Esophagus squamous epithelium (tissue), 5 donors: ENCODE measurements around the gene SPATA12. TPM values are rescaled to one million over a fixed set of nuclear protein-coding genes. Genes with fewer than 3 reads are reported as not detected.

Experiments
- DNase-seq: peaks from one replicate; lab custom pipeline; 2025; lab: John Stamatoyannopoulos, UW
- H3K27ac ChIP-seq, 4 donors: fragments of 200-600 bp; sonication (generic); one replicate each; pipeline ENCODE4 v1.5.1; 2016 to 2019; ENCODE audit warnings: mild to moderate bottlenecking in 1 of 4
- H3K27me3 ChIP-seq, 4 donors: fragments of 200-600 bp; sonication (generic); 1 replicate in 3 of 4; 2 replicates in 1 of 4; pipeline versions ENCODE4 v1.5.1 to v1.6.0; 2017 to 2021; ENCODE audit warnings: antibody characterized with exemption in 1 of 4
- H3K36me3 ChIP-seq, 3 donors: fragments of 200-600 bp; sonication (generic); one replicate each; pipeline ENCODE4 v1.5.1; 2016 to 2019
- H3K4me1 ChIP-seq, 3 donors: fragments of 200-600 bp; sonication (generic); one replicate each; pipeline ENCODE4 v1.5.1; 2017 to 2019
- H3K4me3 ChIP-seq, 4 donors: fragments of 200-600 bp; sonication (generic); 1 replicate in 3 of 4; 2 replicates in 1 of 4; pipeline ENCODE4 v1.5.1; 2016 to 2019; ENCODE audit warnings: mild to moderate bottlenecking in 2 of 4, moderate library complexity in 1 of 4
- H3K9me3 ChIP-seq, 3 donors: fragments of 200-600 bp; sonication (generic); one replicate each; pipeline ENCODE4 v1.5.1; 2016 to 2019
- POLR2A ChIP-seq, 4 donors: fragments of 450-650 bp; IDR thresholded peaks; one replicate each; pipeline ENCODE4 v1.6.1; 2017; ENCODE audit warnings: antibody characterized with exemption in 4 of 4, mild to moderate bottlenecking in 4 of 4, moderate library complexity in 3 of 4
- WGBS, 2 donors: methylation state at CpG; one replicate each; pipeline ENCODE4 v1.1.5; 2018; 5-methylcytosine and 5-hydroxymethylcytosine counted together
- intact Hi-C: fragments of 100-400 bp; cut with DNase I; formaldehyde crosslinking; loops from one replicate; pipeline ENCODE4 v1.15.0; 2022
- total RNA-seq, 4 donors: library from RNA; depleted of rRNA; stranded (reverse); fragments of >200 nt; gene quantifications; one replicate each; pipeline ENCODE4 v1.1.0, GENCODE V29; 2016
- TF ChIP-seq, protein P1 (sequence below), 6 experiments: fragments of 450-650 bp in 4 of 6; fragments of 200-600 bp in 2 of 6; sonication (generic) in 2 of 6; IDR thresholded peaks; one replicate each; pipeline ENCODE4 v1.5.1; 2016 to 2019; ENCODE audit warnings: antibody characterized with exemption in 6 of 6, mild to moderate bottlenecking in 4 of 6, moderate library complexity in 4 of 6
- donor health status: DM: yes; HTN: yes; CAD: no.

Gene SPATA12
- total RNA-seq, 4 donors from 2014 or later: 0.09 TPM; not detected in 3

DNA sequence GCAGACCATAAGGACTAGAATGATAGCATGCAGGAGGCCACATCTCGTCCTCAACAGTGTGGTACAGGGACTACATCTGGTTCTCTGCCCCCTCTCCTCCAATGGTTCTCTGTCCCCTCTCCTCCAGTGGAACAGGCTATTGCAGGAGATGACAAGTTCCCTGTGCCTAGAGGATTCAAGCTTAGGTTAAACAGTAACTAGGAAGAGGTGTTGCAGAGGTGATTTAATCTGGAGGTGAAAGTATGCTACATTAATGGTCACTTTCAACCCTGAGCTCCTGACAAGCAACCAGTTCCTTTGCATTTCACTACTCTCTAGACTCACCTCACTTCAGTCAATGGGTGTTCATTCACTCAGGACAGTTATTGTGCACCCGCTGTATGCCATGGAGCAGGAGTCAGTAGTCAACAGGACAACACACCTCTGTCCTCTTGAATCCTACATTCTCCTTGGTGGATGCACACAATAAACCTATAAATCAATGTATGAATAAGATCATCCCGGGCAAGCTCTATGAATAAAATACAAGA lies 16.0 kb downstream of the SPATA12 start:
- H3K27me3 ChIP-seq: peaks cover 0 to 3% (median 0%) of the 10 kb centered on the region in 4 donors
- no peak overlapping the region for H3K4me3 ChIP-seq
- peaks cover 16 to 71% (median 18%) of the 10 kb centered on the region in 3 donors for H3K4me1 ChIP-seq
- no peak for DNase-seq
- no peak for TF ChIP-seq POLR2A (IDR thresholded peaks at IDR 0.05)
- TF ChIP-seq, protein P1, sequence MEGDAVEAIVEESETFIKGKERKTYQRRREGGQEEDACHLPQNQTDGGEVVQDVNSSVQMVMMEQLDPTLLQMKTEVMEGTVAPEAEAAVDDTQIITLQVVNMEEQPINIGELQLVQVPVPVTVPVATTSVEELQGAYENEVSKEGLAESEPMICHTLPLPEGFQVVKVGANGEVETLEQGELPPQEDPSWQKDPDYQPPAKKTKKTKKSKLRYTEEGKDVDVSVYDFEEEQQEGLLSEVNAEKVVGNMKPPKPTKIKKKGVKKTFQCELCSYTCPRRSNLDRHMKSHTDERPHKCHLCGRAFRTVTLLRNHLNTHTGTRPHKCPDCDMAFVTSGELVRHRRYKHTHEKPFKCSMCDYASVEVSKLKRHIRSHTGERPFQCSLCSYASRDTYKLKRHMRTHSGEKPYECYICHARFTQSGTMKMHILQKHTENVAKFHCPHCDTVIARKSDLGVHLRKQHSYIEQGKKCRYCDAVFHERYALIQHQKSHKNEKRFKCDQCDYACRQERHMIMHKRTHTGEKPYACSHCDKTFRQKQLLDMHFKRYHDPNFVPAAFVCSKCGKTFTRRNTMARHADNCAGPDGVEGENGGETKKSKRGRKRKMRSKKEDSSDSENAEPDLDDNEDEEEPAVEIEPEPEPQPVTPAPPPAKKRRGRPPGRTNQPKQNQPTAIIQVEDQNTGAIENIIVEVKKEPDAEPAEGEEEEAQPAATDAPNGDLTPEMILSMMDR (IDR thresholded peaks at IDR 0.05): no peak
- WGBS, 2 donors: 78 to 89% methylated on average over 3 of the region's 3 CpGs
- no peak overlapping the region for H3K27ac ChIP-seq
- peaks cover 0 to 10% (median 0%) of the 10 kb centered on the region in 3 donors for H3K36me3 ChIP-seq
- no peaks in the 10 kb centered on the region for H3K9me3 ChIP-seq
- intact Hi-C loops: no loop called here

DNA sequence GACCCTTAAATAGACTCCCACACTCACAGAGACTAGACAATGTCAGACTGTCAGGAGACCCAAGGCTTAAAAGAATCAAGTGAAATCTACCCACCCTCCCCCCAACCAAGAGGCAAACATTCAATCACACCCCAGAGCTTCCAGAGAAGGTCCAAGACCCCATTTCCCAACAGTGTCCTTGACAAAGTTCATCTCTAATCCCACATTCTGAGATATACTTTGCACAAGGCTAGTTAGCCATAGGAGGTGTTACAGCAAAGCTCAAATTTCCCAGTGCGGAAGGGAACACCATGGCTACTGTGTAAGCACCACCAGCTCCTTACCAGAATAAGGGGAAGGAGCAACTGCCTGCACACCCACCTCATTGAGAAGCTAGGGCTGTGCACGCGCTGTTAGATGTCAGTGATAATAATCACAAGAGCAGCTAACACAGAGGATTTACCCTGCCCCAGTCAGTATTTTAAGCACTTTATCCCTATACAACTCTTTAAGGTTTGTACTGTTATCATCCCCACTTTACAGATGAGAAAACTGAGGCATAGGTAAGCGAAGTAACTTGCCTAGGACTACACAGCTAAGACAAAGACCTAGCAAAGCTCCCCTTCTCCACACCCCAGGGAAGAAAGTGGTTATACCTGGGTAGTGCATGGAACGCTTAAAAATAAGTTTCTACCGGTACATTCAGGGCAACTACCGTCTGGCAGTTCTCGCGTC lies 17.3 kb downstream of the SPATA12 start:
- peaks cover 0 to 3% (median 0%) of the 10 kb centered on the region in 4 donors for H3K27me3 ChIP-seq
- peak overlapping the region; percentile 75 to 95 (median 88) for H3K4me3 ChIP-seq
- peak overlapping the region; percentile 84 to 93 (median 91) for H3K27ac ChIP-seq
- H3K4me1 ChIP-seq: peaks cover 16 to 71% (median 18%) of the 10 kb centered on the region in 3 donors
- intact Hi-C loops: no loop called here
- 2 to 54% methylated on average over 5 to 6 of the region's 9 CpGs for WGBS, 2 donors
- peaks cover 0 to 10% (median 0%) of the 10 kb centered on the region in 3 donors for H3K36me3 ChIP-seq
- TF ChIP-seq POLR2A (IDR thresholded peaks at IDR 0.05): no peak
- TF ChIP-seq, protein P1 (IDR thresholded peaks at IDR 0.05): no peak
- H3K9me3 ChIP-seq: no peaks in the 10 kb centered on the region
- no peak for DNase-seq

DNA sequence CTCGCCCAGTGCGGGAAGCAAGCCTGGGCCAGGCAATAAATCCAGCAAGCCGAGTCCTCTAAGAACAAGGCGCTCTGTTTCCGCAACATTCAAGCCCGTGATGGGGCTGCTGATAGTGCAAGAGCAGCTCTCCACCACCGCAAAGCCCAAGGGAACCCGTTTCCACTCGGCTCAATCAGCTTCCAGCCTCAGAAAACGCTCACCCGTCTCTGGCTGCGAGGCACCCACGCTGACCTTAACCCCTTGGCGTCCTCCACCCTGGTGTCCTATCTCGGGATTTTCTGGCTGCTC lies 17.8 kb downstream of the SPATA12 start:
- peaks cover 0 to 3% (median 0%) of the 10 kb centered on the region in 4 donors for H3K27me3 ChIP-seq
- H3K4me1 ChIP-seq: peaks cover 16 to 72% (median 18%) of the 10 kb centered on the region in 3 donors
- 0 to 3% methylated on average over 4 to 9 of the region's 15 CpGs for WGBS, 2 donors
- H3K36me3 ChIP-seq: peaks cover 0 to 10% (median 0%) of the 10 kb centered on the region in 3 donors
- H3K9me3 ChIP-seq: no peaks in the 10 kb centered on the region
- intact Hi-C loops: no loop called here
- peak overlapping the region; percentile 75 to 95 (median 88) for H3K4me3 ChIP-seq
- no peak for DNase-seq
- no peak for TF ChIP-seq POLR2A (IDR thresholded peaks at IDR 0.05)
- TF ChIP-seq, protein P1 (IDR thresholded peaks at IDR 0.05): no peak
- peak overlapping the region; percentile 84 to 93 (median 91) for H3K27ac ChIP-seq

DNA sequence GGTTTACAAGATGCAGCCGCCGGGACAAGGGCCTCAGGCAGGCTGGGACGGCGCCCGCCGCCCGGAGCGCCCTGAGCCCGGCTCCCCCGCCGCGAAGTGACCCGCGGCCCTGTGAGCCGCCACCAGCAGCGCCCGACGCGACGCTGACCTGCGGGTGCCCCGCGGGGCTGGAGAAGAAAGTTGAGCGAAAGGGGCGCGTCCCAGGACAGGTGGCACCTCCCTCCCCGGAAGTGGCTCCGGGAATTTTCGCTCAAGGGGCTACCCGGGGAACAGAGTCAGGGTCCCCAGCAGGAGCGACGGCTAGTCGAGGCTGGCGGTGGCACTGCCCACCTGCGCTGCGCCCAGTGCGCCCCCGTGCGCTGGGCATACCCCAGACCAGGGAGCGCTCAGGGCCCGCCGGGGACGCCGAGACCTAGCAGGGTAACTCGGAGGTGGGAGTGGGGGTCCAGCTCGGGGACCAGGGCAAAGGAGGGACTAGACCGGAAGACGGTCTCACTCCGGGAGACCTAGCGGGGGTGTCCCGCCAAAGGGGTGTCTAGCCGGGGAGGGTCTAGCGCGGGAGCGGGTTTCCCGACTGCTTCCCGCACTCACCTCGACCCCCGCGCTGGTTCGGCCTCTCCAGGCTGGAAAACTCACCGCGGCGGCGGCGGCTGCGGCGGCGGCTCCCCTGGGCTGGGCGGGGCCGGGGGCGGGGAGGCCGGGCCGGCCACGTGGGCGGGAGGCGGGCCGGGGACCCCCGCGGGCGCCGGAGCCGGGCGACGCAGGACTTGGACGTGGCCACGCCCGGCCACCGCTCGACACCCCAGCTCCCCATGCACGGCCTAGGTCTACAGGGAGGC lies 18.4 kb downstream of the SPATA12 start:
- peak overlapping the region; percentile 75 to 95 (median 88) for H3K4me3 ChIP-seq
- intact Hi-C loops: no loop called here
- peaks cover 0 to 10% (median 0%) of the 10 kb centered on the region in 3 donors for H3K36me3 ChIP-seq
- no peak for DNase-seq
- H3K27ac ChIP-seq: peak overlapping the region; percentile 84 to 93 (median 91)
- no peaks in the 10 kb centered on the region for H3K9me3 ChIP-seq
- H3K4me1 ChIP-seq: peaks cover 18 to 72% (median 20%) of the 10 kb centered on the region in 3 donors
- peaks cover 0 to 3% (median 0%) of the 10 kb centered on the region in 4 donors for H3K27me3 ChIP-seq
- whole genome bisulfite sequencing, 2 donors: no CpG with 5 or more reads among the region's 91 CpGs
- TF ChIP-seq POLR2A (IDR thresholded peaks at IDR 0.05): peak in 1 of 4 donors; percentile 20
- TF ChIP-seq, protein P1 (IDR thresholded peaks at IDR 0.05): peak in 1 of 6 experiments; percentile 4
